Measurements from ENCODE around the gene SCIN. TPM values are rescaled to one million over a fixed set of nuclear protein-coding genes. Genes with fewer than 3 reads are reported as not detected.

SCIN gene
- total and polyA plus RNA-seq, 2 of the 8 experiments (the other 6 are each of a cell fraction or from before 2014, with no cell fraction given): 0.47 to 1.9 TPM

- no peak for TF ChIP-seq ZNF274 (IDR thresholded peaks at IDR 0.05; ENCODE audit: borderline replicate concordance, extremely low read depth, low read length)
- no peak for TF ChIP-seq MAFK (IDR thresholded peaks at IDR 0.05; ENCODE audit: low read depth, low read length)
- no peak for TF ChIP-seq CHD7 (IDR thresholded peaks at IDR 0.05; ENCODE audit: insufficient replicate concordance, low read length)
- no peak for TF ChIP-seq BACH1 (IDR thresholded peaks at IDR 0.05; ENCODE audit: low read length)
Measured at GRCh38 chr7:12705878-12706277, 135.4 kb downstream of the SCIN start (continued).
